GM04504 (cell line): Measurements from ENCODE around the gene GPBAR1.

Experiments used
- DNase-seq: peaks from one replicate; pipeline ENCODE4 v3.0.0-alpha.2; 2012; ENCODE audit warnings: low read depth

The GPBAR1 gene

GRCh38 chr2:218244665-218245064, 16.1 kb upstream of the GPBAR1 start:
- no peak for DNase-seq

- DNase-seq, result no peak
Observed at GRCh38 chr2:218245214-218245613, 15.6 kb upstream of the GPBAR1 start.

DNA sequence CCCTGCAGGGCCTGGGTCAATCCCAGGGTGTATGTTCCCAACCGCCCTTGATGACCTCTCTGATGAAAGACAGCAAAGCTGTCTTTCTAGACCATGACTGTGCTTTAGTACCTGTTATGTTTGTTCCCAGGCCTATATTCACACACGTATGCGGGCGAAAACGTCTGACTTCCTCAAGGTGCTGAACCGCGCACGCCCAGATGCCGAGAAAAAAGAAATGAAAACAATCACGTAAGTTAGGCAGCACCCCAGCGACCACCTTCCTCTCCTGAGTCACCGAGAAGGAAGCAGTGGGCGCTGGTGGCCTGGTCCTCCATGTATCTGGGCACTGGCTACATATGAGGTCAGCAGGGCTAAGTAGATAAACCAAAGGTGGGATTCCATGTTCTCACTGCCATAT, 11.1 kb upstream of the GPBAR1 start:
- DNase-seq, result no peak

DNA sequence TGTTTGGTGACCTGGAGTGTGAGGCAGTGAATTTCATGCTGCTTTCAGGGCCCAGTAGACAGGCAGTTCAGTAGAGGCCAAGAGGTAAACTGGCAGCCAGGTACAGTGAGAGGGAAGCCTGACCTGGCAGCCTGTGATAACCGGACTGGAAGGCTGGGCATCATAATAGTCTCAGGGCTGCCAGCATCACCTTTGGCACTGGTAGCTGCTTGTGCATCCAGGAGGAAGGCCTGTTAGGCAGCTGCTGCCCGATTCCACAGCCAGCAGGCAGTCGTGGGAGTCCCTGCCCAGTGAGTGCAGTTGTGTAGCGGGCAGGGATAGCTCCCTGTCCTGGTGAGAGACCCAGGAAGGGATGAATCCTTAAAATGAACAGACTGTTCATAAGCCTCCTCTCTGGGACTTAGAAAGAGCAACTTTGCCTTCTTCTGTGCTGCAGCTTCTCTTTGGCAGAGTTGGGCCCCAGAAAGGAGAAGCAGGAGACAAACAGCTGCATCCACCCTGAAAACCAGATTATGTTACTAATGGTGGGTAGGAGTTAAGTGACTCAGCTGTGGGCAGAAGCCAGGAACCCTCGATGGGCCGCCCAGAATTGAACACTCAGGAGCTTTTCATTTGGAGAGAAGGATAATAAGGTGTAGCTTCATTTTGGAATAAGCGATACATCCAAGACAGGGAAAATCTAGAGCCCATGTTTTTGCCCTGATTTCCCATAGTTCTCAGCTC, 8.1 kb upstream of the GPBAR1 start:
- no peak for DNase-seq

- DNase-seq, result no peak
Observed at GRCh38 chr2:218253232-218253625, 7.6 kb upstream of the GPBAR1 start.

DNA sequence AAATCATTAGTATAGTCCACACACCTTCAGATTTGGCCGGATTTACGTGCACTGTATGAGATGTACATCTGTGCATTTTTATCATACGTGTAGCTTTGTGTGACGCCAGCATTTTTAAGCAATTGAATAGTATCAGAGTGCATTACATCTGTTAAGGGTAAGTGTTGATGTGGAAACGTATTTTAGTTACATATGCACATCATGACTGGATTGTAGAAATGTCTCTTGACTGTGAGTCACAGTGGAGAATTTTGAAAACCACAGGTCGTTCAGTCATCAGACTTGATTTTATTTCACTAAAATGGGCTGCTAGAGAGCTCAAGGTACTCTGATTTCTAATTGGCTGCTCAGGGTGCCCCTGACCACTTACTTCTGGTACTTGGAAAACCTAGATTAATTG, 5.4 kb upstream of the GPBAR1 start:
- no peak for DNase-seq

- DNase-seq, result no peak
Observed at GRCh38 chr2:218256612-218257350, 4.0 kb upstream of the GPBAR1 start.

GRCh38 chr2:218257390-218257981, 3.3 kb upstream of the GPBAR1 start:
- DNase-seq, result no peak

DNA sequence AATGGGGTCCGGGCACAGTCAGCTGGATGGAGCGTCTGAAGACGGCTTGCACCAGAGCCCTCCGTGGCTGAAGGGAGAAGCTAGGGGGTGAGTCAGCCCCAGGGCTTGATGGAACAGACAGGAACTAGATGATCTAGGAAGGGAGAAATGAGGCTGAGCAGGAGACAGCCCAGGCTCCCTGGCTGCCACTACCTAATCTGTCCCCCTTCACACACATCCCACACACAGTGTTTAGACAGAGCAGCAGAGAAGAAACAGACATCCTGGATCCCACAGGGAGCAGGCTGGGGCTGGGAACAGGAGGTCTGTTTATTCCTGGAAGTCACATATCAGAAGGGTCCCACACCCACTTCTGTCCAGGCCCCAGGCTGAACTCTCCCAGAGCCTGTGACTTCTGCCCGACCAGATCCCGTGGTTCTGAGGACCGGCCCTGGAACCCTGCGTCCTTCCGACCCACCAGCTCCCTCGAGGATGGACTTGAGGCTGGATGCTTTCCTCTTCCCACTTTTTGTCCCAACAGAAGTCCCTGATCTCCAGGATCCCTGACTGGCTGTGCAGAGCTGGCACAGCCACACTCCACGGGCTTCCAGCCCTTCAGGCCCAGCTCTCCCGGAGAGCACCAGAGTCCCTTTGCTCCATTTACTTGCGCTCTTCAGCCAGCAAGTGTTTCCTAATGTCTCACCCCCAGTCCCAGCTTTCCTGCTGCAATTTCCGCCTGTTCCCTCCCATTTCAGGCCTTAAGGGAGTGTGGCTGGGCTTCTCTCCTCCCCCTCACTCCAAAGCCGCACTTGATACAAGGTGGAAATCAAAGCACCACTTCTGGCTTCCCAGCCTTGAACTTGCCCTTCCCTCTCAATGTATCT, 1.5 kb upstream of the GPBAR1 start:
- peak; percentile 24 for DNase-seq

DNA sequence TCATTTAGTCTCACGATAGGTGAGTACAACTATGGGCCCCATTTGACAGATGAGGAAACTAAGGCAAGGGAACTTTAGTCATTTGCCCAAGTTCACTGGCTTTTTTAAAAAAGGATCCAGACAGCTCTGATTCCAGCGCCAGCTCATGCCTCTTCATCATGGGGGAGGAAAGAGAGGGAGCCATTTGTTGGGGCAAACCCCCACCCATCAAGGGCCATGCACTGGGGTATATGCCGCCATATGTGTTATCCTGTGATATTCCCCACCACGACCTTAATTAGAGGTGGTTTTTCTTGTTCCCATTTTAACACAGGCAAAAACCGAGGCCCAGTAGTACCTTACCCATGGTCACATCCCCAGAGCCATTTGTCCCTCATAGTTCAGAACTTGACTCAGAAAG, 649 bp upstream of the GPBAR1 start:
- DNase-seq, result no peak

DNA sequence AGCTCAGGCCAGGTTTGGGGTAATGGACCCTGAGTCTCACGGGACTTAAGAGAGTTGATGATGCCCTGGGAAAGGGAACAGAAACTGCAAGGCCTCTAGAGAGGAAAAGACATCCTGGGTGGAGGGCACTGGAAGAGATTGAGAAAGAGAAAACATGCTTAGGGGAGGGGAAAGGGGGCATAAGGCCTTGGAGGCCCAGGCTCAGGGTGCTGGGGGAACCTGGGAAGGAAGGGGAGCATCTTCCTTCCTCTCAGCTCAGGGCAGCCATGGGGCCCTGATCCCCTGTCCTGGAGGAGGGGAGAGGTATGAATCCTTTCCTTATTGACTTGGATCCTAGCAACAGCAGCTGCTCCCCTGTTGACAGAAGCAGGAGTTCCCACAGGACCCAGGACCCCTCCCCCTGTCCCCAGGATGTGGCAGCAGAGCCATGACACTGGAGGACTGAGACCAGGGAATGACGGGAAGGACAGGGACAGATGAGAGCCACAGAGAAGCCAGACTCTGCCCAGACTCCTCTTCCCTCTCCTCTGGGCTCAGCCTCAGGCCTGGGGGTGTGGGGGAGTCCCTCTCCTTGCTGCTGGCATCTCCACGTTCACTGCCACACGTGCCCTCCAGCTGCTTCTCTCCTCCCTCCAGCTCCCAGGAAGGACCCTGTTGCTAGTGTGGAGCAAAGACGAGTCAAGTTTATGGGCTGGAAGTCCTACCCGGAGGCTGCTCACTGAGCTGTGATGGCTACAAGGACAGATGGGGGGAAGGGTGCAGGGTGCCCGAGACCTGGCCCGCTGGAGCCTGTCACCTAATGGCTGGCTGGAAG, 815 bp downstream of the GPBAR1 start:
- DNase-seq, result no peak

GRCh38 chr2:218262237-218262600, 1.4 kb downstream of the GPBAR1 start:
- no peak for DNase-seq

- no peak for DNase-seq
Observed at GRCh38 chr2:218262631-218263586, 2.1 kb downstream of the GPBAR1 start.

DNA sequence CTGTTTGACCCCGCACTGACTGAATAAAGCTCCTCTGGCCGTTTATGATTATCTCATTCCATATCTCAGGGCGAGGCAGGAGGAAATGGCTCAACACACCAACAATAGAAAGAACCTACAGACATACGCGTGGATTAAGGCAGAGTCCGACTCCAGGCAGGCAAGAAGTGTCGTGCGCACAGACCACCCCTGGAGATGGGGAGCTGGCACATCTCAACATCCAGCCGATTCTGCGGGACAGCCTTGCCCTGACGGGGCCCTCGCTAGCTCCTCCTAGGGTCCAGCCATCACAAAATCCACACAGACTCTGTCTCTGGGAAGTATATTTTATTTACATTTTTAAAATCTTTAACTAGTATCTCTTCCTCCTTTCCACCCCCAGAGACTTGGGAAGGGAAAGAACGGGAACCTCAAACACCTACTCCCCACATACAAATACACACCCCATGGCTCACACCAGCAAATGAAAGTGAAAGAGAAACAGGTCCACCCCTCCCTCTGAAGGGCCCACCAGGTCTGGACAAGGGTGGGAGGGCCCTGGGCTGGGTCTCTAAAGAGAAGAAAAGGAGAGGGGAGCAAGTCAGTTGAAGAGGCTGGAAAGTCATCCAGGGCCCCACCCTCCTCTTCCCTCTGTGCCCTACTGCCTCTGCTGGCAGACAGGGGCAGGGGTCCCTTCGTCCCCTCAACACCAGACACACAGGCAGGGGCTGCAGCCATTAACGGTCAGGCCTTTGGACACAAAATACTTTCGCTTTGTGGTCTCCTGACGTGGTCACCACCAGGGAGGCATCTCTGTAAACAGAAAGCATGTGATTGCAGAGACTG, 3.2 kb downstream of the GPBAR1 start:
- no peak for DNase-seq

DNA sequence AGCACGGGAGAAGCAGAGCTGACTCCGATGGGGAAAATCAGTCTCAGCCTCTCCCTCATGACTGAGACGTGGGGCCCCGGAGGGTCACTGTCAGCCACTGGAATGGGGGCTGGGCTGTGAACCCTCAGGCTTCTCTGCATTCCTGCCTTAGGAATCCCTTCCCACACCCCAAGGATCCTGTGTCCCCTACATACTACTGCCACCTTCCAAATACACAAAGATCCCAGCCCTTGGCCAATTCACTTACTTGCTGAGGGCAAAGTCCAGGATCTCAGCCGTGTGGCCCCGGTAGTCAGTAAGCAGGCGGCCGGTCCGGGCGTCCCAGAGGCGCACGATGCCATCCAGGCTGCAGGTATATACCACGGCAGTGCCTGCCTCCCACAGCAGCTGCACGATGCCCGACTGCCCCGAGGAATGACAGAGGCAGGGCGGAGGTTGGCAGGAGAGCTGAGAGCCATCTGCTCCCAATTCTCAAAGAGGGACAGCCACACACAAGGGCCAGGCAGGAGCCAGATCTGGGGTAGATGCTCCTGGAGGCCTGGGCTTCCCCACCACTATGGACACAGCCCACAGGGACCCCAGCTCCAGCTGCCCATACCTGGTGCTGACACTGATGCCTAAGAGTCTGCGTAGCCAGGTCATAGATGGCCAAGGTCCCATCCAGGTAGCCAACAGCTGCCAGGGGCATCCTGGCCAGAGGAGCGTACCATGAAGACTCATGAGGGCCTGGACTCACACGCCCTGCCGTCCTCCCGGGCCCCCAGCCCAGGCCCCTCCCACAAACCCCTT, 4.2 kb downstream of the GPBAR1 start:
- DNase-seq, result no peak

- no peak for DNase-seq
Observed at GRCh38 chr2:218265626-218266025, 4.8 kb downstream of the GPBAR1 start.

GRCh38 chr2:218266316-218266979, 5.6 kb downstream of the GPBAR1 start:
- no peak for DNase-seq

GRCh38 chr2:218267259-218267658, 6.4 kb downstream of the GPBAR1 start:
- no peak for DNase-seq
